ENCODE data around the gene ZNF264. TPM values are rescaled to one million over a fixed set of nuclear protein-coding genes. Genes with fewer than 3 reads are reported as not detected.

The ZNF264 gene
- total and polyA plus RNA-seq, 4 donors, result 2.5 to 22.6 (median 8.0) TPM

DNA sequence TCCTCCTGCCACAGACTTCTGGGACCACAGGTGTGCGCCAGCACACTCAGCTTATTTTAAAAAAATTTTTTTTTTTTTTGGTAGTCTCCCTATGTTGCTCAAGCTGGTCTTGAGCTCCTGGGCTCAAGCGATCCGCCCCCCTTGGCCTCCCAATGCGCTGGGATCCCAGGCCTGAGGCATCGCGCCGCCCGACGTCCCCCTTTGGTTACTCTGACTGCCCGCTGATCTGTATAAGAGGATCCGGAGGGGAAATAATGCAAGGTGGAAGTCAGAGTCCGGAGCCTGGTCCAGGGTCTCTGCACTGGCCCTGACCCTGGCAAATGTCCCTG lies 48.6 kb downstream of the ZNF264 start:
- no peaks in the 10 kb centered on the region for H3K27me3 ChIP-seq (ENCODE audit: control insufficient read depth in 4 of 4, insufficient read depth in 4 of 4, low read length in 3 of 4)
- H3K27ac ChIP-seq (ENCODE audit: low read depth in 1 of 2, low read length in 2 of 2), result peak overlapping the region; percentile 79 to 92
- peak overlapping the region; percentile 72 to 99 (median 91) for H3K4me3 ChIP-seq (ENCODE audit: low read depth in 1 of 3, low read length in 3 of 3)
- H3K36me3 ChIP-seq (ENCODE audit: control insufficient read depth in 4 of 4, insufficient read depth in 3 of 4, low read depth in 1 of 4, low read length in 3 of 4), result peaks cover 0 to 12% (median 6%) of the 10 kb centered on the region in 4 donors
- H3K9me3 ChIP-seq (ENCODE audit: control insufficient read depth in 4 of 4, low read length in 3 of 4), result no peaks in the 10 kb centered on the region
- peak in 1 of 2 donors; percentile 55 for TF ChIP-seq HNF4A (conservative IDR thresholded peaks at IDR 0.05)
- TF ChIP-seq CTCF (IDR thresholded peaks at IDR 0.05; ENCODE audit: low read depth, low read length, missing input control), result no peak
- peak overlapping the region; percentile 71 to 74 for H3K9ac ChIP-seq (ENCODE audit: low read depth in 1 of 2, low read length in 2 of 2)
- peaks cover 2 to 17% (median 15%) of the 10 kb centered on the region in 4 donors for H3K4me1 ChIP-seq (ENCODE audit: control insufficient read depth in 4 of 4, insufficient read depth in 4 of 4, low read length in 3 of 4)
- DNase-seq (ENCODE audit: low spot score), result no peak
- 30% methylated on average over 12 of the region's 12 CpGs for WGBS

GRCh38 chr19:57240311-57241090 lies 49.2 kb downstream of the ZNF264 start, which contains the start of gene ZNF805:
Gene ZNF805, plus strand, starts transcription at chr19:57240632. Its CDS starts 260 bp downstream, at chr19:57240892.
- H3K9me3 ChIP-seq (ENCODE audit: control insufficient read depth in 4 of 4, low read length in 3 of 4), result no peaks in the 10 kb centered on the region
- H3K4me1 ChIP-seq (ENCODE audit: control insufficient read depth in 4 of 4, insufficient read depth in 4 of 4, low read length in 3 of 4), result peaks cover 2 to 17% (median 15%) of the 10 kb centered on the region in 4 donors
- peaks cover 0 to 15% (median 9%) of the 10 kb centered on the region in 4 donors for H3K36me3 ChIP-seq (ENCODE audit: control insufficient read depth in 4 of 4, insufficient read depth in 3 of 4, low read depth in 1 of 4, low read length in 3 of 4)
- peak; percentile 95 for DNase-seq (ENCODE audit: low spot score)
- peak within 1 kb of the TSS; percentile 79 to 92 for H3K27ac ChIP-seq (ENCODE audit: low read depth in 1 of 2, low read length in 2 of 2)
- peak within 1 kb of the TSS; percentile 72 to 99 (median 91) for H3K4me3 ChIP-seq (ENCODE audit: low read depth in 1 of 3, low read length in 3 of 3)
- peak within 1 kb of the TSS; percentile 81 to 93 for H3K9ac ChIP-seq (ENCODE audit: low read depth in 1 of 2, low read length in 2 of 2)
- H3K27me3 ChIP-seq (ENCODE audit: control insufficient read depth in 4 of 4, insufficient read depth in 4 of 4, low read length in 3 of 4), result no peaks in the 10 kb centered on the region
- under 1% methylated on average over 61 of the region's 61 CpGs for WGBS
- TF ChIP-seq GABPA (IDR thresholded peaks at IDR 0.05 in 1 of 2, conservative IDR thresholded peaks at IDR 0.05 in 1 of 2) (peak; percentile 93 to 99), TAF1 (conservative IDR thresholded peaks at IDR 0.05) (peak; percentile 73), YY1 (IDR thresholded peaks at IDR 0.05) (peak; percentile 83), FOXA2 (IDR thresholded peaks at IDR 0.05) (no peak), MAX (IDR thresholded peaks at IDR 0.05) (peak; percentile 95), FOXA1 (IDR thresholded peaks at IDR 0.05) (no peak), RXRA (IDR thresholded peaks at IDR 0.05) (peak; percentile 18 to 47), JUND (IDR thresholded peaks at IDR 0.05) (no peak), EGR1 (IDR thresholded peaks at IDR 0.05; ENCODE audit: low read depth in 2 of 2) (peak; percentile 82 to 84), SP1 (IDR thresholded peaks at IDR 0.05) (peak; percentile 75), RAD21 (IDR thresholded peaks at IDR 0.05) (peak; percentile 16 to 39), ZBTB33 (IDR thresholded peaks at IDR 0.05) (peak; percentile 76), NR2F2 (IDR thresholded peaks at IDR 0.05) (peak; percentile 33), HNF4A (conservative IDR thresholded peaks at IDR 0.05) (peak in 1 of 2 donors; percentile 18)
- TF ChIP-seq, protein P1, sequence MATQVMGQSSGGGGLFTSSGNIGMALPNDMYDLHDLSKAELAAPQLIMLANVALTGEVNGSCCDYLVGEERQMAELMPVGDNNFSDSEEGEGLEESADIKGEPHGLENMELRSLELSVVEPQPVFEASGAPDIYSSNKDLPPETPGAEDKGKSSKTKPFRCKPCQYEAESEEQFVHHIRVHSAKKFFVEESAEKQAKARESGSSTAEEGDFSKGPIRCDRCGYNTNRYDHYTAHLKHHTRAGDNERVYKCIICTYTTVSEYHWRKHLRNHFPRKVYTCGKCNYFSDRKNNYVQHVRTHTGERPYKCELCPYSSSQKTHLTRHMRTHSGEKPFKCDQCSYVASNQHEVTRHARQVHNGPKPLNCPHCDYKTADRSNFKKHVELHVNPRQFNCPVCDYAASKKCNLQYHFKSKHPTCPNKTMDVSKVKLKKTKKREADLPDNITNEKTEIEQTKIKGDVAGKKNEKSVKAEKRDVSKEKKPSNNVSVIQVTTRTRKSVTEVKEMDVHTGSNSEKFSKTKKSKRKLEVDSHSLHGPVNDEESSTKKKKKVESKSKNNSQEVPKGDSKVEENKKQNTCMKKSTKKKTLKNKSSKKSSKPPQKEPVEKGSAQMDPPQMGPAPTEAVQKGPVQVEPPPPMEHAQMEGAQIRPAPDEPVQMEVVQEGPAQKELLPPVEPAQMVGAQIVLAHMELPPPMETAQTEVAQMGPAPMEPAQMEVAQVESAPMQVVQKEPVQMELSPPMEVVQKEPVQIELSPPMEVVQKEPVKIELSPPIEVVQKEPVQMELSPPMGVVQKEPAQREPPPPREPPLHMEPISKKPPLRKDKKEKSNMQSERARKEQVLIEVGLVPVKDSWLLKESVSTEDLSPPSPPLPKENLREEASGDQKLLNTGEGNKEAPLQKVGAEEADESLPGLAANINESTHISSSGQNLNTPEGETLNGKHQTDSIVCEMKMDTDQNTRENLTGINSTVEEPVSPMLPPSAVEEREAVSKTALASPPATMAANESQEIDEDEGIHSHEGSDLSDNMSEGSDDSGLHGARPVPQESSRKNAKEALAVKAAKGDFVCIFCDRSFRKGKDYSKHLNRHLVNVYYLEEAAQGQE (IDR thresholded peaks at IDR 0.05), result peak; percentile 16
